Mesothelial cell of epicardium (in vitro differentiated cells): ENCODE data around the gene GTF2H3. TPM values are rescaled to one million over a fixed set of nuclear protein-coding genes. Genes with fewer than 3 reads are reported as not detected.

Source experiments
- DNase-seq, 2 experiments: peaks; one replicate each; pipeline ENCODE4 v3.0.0; 2021; ENCODE audit warnings: low spot score in 2 of 2; ENCODE audit not compliant: unreplicated experiment in 2 of 2
- H3K27ac Mint-ChIP-seq: 2 replicates; pipeline ENCODE4 v1.8.0; 2021; ENCODE audit warnings: mixed read lengths
- H3K27me3 Mint-ChIP-seq: 2 replicates; pipeline ENCODE4 v1.8.0; 2021; ENCODE audit warnings: low read depth, mixed read lengths
- H3K36me3 Mint-ChIP-seq: 2 replicates; pipeline ENCODE4 v1.8.0; 2021; ENCODE audit warnings: mixed read lengths
- H3K4me1 Mint-ChIP-seq: 2 replicates; pipeline ENCODE4 v1.8.0; 2021; ENCODE audit warnings: mixed read lengths
- H3K4me3 Mint-ChIP-seq: 2 replicates; pipeline ENCODE4 v1.8.0; 2021; ENCODE audit warnings: mild to moderate bottlenecking, moderate library complexity, mixed read lengths
- H3K9me3 Mint-ChIP-seq: 2 replicates; pipeline ENCODE4 v1.8.0; 2021; ENCODE audit warnings: mixed read lengths
- total RNA-seq: library from RNA; stranded (reverse); gene quantifications from 3 replicates; pipeline ENCODE4 v1.2.1, GENCODE V29; 2021
- TF ChIP-seq, protein P1 (sequence below): fragments of 200-600 bp; sonication (generic); IDR thresholded peaks from one replicate; pipeline ENCODE4 v1.5.0; 2021; ENCODE audit warnings: antibody characterized with exemption; ENCODE audit not compliant: unreplicated experiment

Gene GTF2H3
- total RNA-seq, 1 donor from 2014 or later = 36.4 TPM

DNA sequence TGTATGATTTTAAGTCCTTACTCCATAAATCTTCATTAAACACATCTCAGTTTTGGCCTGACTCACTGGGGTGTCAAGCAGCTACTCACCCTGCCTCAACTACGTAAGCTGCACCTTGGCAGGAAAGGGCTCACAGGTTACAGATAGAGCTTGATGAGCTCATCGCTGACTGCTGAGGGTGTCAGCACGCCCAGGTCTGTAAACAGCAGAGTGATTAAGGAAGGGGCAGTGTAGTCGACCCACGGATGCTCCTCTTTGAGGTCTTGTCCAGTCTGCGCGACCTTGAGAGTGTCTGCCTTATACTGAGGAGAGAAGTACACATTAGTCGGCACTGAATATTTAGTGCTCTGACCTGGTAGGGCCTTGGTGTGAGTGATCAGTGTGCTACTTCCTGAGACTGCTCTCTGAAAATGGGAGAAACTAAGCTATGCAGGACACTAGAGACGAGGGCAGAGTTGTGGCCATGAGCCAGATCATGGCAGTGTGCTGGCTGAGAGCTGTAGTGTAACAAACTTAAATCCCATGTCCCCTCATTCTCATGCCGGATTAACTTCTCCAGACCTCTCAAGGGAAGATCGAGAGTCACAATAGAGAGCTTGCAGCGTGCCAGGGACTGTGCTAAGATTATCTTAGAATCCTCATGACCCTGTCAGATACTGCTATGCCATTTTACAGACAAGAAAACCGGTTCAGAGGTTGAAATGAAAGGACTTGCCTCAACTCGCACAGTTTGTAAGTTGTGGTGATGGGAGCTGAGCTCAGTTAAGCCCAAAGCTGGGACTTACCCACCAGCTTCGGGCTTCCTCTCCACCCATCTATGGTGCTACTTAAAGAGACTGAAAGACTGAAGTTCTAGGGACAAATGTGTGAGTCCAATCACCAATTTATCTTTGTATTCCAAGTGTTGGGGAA is 11.8 kb upstream of the GTF2H3 start:
- no peaks in the 10 kb centered on the region for H3K4me1 Mint-ChIP-seq
- no peaks in the 10 kb centered on the region for H3K9me3 Mint-ChIP-seq
- peaks cover 54% of the 10 kb centered on the region for H3K36me3 Mint-ChIP-seq
- TF ChIP-seq, protein P1, sequence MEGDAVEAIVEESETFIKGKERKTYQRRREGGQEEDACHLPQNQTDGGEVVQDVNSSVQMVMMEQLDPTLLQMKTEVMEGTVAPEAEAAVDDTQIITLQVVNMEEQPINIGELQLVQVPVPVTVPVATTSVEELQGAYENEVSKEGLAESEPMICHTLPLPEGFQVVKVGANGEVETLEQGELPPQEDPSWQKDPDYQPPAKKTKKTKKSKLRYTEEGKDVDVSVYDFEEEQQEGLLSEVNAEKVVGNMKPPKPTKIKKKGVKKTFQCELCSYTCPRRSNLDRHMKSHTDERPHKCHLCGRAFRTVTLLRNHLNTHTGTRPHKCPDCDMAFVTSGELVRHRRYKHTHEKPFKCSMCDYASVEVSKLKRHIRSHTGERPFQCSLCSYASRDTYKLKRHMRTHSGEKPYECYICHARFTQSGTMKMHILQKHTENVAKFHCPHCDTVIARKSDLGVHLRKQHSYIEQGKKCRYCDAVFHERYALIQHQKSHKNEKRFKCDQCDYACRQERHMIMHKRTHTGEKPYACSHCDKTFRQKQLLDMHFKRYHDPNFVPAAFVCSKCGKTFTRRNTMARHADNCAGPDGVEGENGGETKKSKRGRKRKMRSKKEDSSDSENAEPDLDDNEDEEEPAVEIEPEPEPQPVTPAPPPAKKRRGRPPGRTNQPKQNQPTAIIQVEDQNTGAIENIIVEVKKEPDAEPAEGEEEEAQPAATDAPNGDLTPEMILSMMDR = no peak
- no peaks in the 10 kb centered on the region for H3K27me3 Mint-ChIP-seq
- no peak overlapping the region for H3K4me3 Mint-ChIP-seq
- no peak overlapping the region for H3K27ac Mint-ChIP-seq
- no peak for DNase-seq

DNA sequence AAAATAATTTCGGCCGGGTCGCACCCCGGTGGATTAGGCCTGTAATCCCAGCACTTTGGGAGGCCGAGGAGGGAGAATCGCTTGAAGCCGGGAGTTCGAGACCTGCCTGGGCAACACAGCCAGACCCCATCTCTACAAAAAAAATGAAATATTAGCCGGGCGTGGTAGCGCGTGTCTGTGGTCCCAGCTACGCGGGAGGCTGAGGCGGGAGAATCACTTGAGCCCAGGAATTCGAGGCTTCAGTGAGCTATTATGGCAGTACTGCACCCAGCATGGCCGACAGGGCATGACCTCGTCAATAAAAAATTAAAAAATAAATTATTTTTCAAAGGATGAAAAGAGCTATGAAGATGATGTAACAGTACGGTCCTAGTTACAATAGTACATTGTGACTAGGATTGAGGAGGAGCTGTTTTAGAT is 523 bp downstream of the GTF2H3 start:
- Mint-ChIP-seq H3K27me3 (no peaks in the 10 kb centered on the region), H3K4me3 (peak overlapping the region; percentile 92), H3K36me3 (peaks cover 11% of the 10 kb centered on the region), H3K27ac (peak overlapping the region; percentile 97), H3K9me3 (no peaks in the 10 kb centered on the region), H3K4me1 (peaks cover 15% of the 10 kb centered on the region)
- no peak for DNase-seq
- TF ChIP-seq, protein P1 = no peak

DNA sequence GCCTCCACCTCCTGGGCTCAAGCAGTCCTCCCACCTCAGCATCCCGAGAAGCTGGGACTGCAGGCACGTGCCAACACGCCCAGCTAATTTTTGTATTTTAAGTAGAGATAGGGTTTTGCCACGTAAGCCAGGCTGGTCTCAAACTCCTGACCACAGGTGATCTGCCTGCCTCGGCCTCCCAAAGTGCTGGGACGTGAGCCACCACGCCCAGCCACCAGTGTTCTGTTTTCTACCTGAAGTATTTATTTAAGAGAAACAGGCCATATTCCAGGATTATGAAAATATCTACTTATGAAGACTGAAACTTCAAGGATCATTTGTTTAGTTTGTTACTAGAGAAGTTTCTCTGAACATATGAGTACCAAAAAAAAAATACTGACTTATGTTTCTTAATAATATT is 10.3 kb downstream of the GTF2H3 start:
- no peaks in the 10 kb centered on the region for H3K27me3 Mint-ChIP-seq
- H3K9me3 Mint-ChIP-seq = no peaks in the 10 kb centered on the region
- TF ChIP-seq, protein P1 = no peak
- peaks cover 14% of the 10 kb centered on the region for H3K36me3 Mint-ChIP-seq
- H3K4me3 Mint-ChIP-seq = no peak overlapping the region
- no peak overlapping the region for H3K27ac Mint-ChIP-seq
- no peak for DNase-seq
- H3K4me1 Mint-ChIP-seq = no peaks in the 10 kb centered on the region

DNA sequence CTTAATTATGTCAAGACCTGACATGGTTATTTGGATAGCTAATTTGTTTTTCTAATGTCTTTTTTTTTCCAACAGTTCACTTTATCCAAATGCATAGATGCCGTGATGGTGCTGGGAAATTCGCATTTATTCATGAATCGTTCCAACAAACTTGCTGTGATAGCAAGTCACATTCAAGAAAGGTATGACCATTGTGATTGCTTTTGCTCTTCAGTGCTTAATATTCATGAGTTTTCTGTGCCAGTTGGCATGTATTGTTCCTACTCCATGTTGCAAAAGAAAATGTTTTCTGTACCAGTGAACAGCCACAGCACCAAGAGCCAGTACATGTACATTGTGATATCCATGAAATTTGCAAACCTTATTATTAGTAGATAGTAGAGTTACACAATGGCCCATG is 11.8 kb downstream of the GTF2H3 start:
- Mint-ChIP-seq H3K27me3 (no peaks in the 10 kb centered on the region), H3K4me3 (no peak overlapping the region), H3K36me3 (peaks cover 11% of the 10 kb centered on the region), H3K27ac (no peak overlapping the region), H3K4me1 (no peaks in the 10 kb centered on the region), H3K9me3 (no peaks in the 10 kb centered on the region)
- no peak for DNase-seq
- TF ChIP-seq, protein P1 = no peak

DNA sequence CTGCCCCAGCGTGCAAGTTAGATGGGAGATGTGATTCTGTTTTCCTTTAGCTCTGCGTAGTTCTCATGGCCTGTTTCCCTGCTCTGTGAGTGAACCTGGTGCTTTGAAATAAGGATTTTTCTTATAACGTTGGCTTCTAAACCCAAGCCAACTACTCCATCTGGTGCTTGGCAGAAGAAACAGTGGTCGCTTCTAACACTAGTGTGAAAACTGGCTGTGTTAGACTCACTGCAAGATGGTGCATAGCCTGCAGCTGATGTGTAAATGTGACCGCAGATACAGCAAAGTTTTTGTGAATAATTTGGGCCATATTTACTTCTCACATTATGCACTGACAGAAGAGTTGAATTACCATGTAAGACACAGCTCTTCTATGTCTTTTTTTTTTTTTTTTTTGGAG is 12.2 kb downstream of the GTF2H3 start:
- H3K36me3 Mint-ChIP-seq = peaks cover 13% of the 10 kb centered on the region
- TF ChIP-seq, protein P1 = no peak
- H3K4me1 Mint-ChIP-seq = no peaks in the 10 kb centered on the region
- H3K4me3 Mint-ChIP-seq = no peak overlapping the region
- H3K27ac Mint-ChIP-seq = no peak overlapping the region
- DNase-seq = no peak
- H3K9me3 Mint-ChIP-seq = no peaks in the 10 kb centered on the region
- H3K27me3 Mint-ChIP-seq = no peaks in the 10 kb centered on the region
